ENCODE measurements around the gene SNAPIN.
A peak's percentile ranks its signal among the peaks of the same experiment; 100 is the strongest.
"Not testable (repeated sequence)": the region's sequence is repeated elsewhere in the genome, so short reads cannot be mapped to it uniquely, and the experiment has no call there.

The SNAPIN gene

GRCh38 chr1:153662269-153662668, 3.8 kb downstream of the SNAPIN start:
- H3K79me2 ChIP-seq, result peaks cover 4% of the 10 kb centered on the region
- no peaks in the 10 kb centered on the region for H3K27me3 ChIP-seq (ENCODE audit: control insufficient read depth, insufficient read depth, low read length)
- H3K4me1 ChIP-seq, result no peaks in the 10 kb centered on the region
- H3K9me3 ChIP-seq (ENCODE audit: control insufficient read depth, low read length), result no peaks in the 10 kb centered on the region
- no peaks in the 10 kb centered on the region for H3K36me3 ChIP-seq (ENCODE audit: control insufficient read depth, insufficient read depth, low read length)
- H3K27ac ChIP-seq, result no peak overlapping the region
- TF ChIP-seq CTCF (IDR thresholded peaks at IDR 0.05), result no peak
- H3K4me3 ChIP-seq (ENCODE audit: low read depth, low read length), result no peak overlapping the region
- no peak overlapping the region for H3K9ac ChIP-seq
- no peak overlapping the region for H3K4me2 ChIP-seq (ENCODE audit: low read length)
- H2AFZ ChIP-seq, result no peak overlapping the region

- H3K4me1 ChIP-seq, result no peaks in the 10 kb centered on the region
- no peak overlapping the region for H2AFZ ChIP-seq
- no peak overlapping the region for H3K4me2 ChIP-seq (ENCODE audit: low read length)
- no peak overlapping the region for H3K9ac ChIP-seq
- no peak overlapping the region for H3K27ac ChIP-seq
- H3K9me3 ChIP-seq (ENCODE audit: control insufficient read depth, low read length), result no peaks in the 10 kb centered on the region
- no peak for TF ChIP-seq CTCF (IDR thresholded peaks at IDR 0.05)
- H3K4me3 ChIP-seq (ENCODE audit: low read depth, low read length), result no peak overlapping the region
- peaks cover 4% of the 10 kb centered on the region for H3K79me2 ChIP-seq
- H3K27me3 ChIP-seq (ENCODE audit: control insufficient read depth, insufficient read depth, low read length), result no peaks in the 10 kb centered on the region
- no peaks in the 10 kb centered on the region for H3K36me3 ChIP-seq (ENCODE audit: control insufficient read depth, insufficient read depth, low read length)
These were observed 4.7 kb downstream of the SNAPIN start for GRCh38 chr1:153663211-153663610.

GRCh38 chr1:153667439-153667838, 8.9 kb downstream of the SNAPIN start:
- TF ChIP-seq CTCF (IDR thresholded peaks at IDR 0.05), result no peak
- no peaks in the 10 kb centered on the region for H3K27me3 ChIP-seq (ENCODE audit: control insufficient read depth, insufficient read depth, low read length)
- H3K9me3 ChIP-seq (ENCODE audit: control insufficient read depth, low read length), result no peaks in the 10 kb centered on the region
- no peak overlapping the region for H3K4me2 ChIP-seq (ENCODE audit: low read length)
- H3K4me3 ChIP-seq (ENCODE audit: low read depth, low read length), result no peak overlapping the region
- H3K9ac ChIP-seq, result no peak overlapping the region
- no peak overlapping the region for H2AFZ ChIP-seq
- H3K27ac ChIP-seq, result no peak overlapping the region
- no peaks in the 10 kb centered on the region for H3K36me3 ChIP-seq (ENCODE audit: control insufficient read depth, insufficient read depth, low read length)
- H3K79me2 ChIP-seq, result peaks cover 6% of the 10 kb centered on the region
- H3K4me1 ChIP-seq, result peaks cover 3% of the 10 kb centered on the region

GRCh38 chr1:153668672-153669071, 10.2 kb downstream of the SNAPIN start:
- not testable (repeated sequence) for H3K36me3 ChIP-seq (ENCODE audit: control insufficient read depth, insufficient read depth, low read length)

GRCh38 chr1:153669606-153670005, 11.1 kb downstream of the SNAPIN start:
- H2AFZ ChIP-seq, result no peak overlapping the region
- no peak overlapping the region for H3K9ac ChIP-seq
- H3K79me2 ChIP-seq, result peaks cover 6% of the 10 kb centered on the region
- H3K27ac ChIP-seq, result no peak overlapping the region
- H3K4me1 ChIP-seq, result peaks cover 3% of the 10 kb centered on the region
- no peaks in the 10 kb centered on the region for H3K9me3 ChIP-seq (ENCODE audit: control insufficient read depth, low read length)
- peak overlapping the region; percentile 98 for H3K4me2 ChIP-seq (ENCODE audit: low read length)
- H3K4me3 ChIP-seq (ENCODE audit: low read depth, low read length), result peak overlapping the region; percentile 95
- no peaks in the 10 kb centered on the region for H3K36me3 ChIP-seq (ENCODE audit: control insufficient read depth, insufficient read depth, low read length)
- TF ChIP-seq CTCF (IDR thresholded peaks at IDR 0.05), result no peak
- no peaks in the 10 kb centered on the region for H3K27me3 ChIP-seq (ENCODE audit: control insufficient read depth, insufficient read depth, low read length)

More at GRCh38 chr1:153668672-153669071, 10.2 kb downstream of the SNAPIN start:
- not testable (repeated sequence) for H3K79me2 ChIP-seq; H3K9ac ChIP-seq; H3K27me3 ChIP-seq (ENCODE audit: control insufficient read depth, insufficient read depth, low read length); H3K9me3 ChIP-seq (ENCODE audit: control insufficient read depth, low read length); H3K4me1 ChIP-seq; H3K4me2 ChIP-seq (ENCODE audit: low read length); H3K4me3 ChIP-seq (ENCODE audit: low read depth, low read length); H3K27ac ChIP-seq; H2AFZ ChIP-seq
